SKM-1 (cell line): Measurements from ENCODE around the gene TRAPPC2.
"Not testable (repeated sequence)": the region's sequence is repeated elsewhere in the genome, so short reads cannot be mapped to it uniquely, and the experiment has no call there.

ENCODE experiments used
- DNase-seq: peaks from one replicate; lab custom pipeline; 2025; ENCODE audit not compliant: unreplicated experiment; lab: John Stamatoyannopoulos, UW

TRAPPC2 gene

DNA sequence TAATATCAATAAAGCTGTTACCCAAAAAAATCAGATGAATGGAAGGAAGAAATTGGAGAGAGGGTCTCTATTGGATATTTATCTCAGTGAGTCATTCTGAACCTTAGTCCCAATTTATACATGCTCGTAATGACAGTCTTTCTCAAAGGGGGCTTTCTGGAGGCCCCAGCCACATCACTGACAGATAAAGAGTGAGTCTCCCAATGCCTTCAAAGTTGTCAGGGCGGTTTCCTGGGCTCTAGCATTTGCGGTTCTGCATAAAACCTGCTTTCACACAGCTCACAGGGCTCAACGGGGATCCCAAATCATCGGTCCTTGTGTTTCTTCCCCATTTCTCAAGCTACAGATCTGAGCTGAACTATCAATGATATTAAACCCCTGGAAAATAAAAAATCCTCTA is 64.2 kb downstream of the TRAPPC2 start:
- DNase-seq: no peak

DNA sequence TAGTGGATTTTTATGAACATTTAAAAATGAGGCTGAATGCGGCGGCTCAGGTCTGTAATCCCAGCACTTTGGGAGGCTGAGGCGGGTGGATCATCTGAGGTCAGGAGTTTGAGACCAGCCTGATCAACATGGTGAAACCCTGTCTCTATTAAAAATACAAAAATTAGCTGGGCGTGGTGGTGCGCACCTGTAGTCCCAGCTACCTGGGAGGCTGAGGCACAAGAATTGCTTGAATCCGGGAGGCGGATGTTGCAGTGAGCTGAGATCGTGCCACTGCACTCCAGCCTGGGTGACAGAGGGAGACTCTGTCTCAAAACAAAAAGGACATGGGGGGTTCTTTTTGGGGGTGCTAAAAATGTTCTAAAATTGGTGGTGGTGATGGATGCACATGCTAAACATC is 64.7 kb downstream of the TRAPPC2 start:
- not testable (repeated sequence) for DNase-seq

DNA sequence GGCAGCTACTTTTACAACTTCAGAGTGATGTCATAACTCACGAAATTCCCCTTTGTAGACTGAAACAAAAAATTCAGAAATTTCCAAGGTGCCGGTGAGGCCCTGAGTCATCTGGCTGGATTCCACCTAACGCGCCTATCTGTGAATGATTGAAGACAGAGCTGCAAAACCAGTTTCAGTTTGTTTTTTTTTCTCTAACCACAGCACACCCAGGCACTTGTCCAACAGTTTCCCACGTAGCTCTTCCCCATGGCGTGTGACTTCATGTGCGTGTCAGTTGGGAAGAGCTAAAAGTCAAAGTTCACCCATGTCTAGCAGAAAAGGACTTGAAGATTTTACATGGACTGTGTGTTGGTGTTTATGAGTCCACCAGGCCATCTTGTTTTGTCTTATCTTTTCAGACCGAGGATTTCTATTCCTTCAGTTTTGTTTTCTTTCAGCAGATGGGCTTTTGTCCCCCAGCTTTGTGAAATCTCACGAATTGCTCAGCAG is 65.1 kb downstream of the TRAPPC2 start:
- DNase-seq: no peak

DNA sequence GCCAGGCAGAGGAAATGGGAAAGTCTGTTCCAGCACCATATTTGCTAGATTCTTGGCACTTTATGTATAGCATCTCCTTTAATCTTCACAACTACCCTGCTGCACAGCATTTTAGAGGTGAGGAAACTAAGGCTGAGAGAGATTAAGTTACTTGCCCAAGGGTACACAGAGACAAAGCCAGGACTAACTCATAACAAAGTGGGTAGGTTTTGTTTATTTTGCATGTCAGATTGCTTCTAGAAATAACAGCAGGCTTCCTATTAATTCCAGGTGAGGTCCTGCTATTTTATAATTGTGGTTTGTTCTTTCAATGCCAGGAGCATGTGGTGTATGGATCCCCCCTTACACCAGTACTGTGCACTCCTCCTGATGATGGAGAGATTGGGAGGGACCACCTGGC is 66.5 kb downstream of the TRAPPC2 start:
- no peak for DNase-seq

DNA sequence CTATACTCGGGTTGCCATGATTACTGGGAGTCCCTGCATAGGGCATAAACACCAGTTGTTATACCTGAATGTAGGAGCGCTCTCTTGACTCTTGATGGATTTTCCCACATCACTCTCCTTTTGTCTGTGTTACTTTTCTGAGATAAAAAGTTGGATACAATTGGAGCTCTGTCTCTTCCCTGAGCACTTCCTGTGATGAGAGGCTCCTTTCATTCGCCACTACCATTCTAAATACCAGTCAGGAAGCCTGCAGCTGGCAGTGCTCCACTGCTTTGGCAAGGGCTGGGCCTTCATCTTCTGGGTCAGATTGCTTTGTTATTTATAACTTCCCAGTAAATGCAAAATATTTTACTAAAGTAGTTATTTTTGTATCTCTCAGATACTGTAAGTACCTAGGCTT is 67.6 kb downstream of the TRAPPC2 start:
- DNase-seq: no peak

DNA sequence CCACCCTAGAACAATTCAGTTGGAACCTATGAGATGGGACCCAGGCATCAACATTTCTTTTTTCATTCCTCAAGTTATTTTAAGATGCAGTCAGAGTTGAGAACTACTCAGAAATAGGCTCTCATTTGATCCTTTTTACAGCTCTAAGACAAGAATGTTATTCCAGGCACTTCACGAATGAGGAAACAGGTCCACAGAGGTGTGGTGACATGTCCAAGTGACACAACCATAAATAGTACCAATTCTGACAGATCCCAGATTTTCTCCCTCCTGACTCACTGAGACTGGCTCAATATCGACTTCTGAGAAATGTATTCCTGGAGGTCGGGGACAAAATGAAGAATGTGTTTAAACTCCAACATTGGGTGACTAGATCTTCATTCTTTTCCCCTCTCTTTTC is 70.4 kb downstream of the TRAPPC2 start:
- no peak for DNase-seq

DNA sequence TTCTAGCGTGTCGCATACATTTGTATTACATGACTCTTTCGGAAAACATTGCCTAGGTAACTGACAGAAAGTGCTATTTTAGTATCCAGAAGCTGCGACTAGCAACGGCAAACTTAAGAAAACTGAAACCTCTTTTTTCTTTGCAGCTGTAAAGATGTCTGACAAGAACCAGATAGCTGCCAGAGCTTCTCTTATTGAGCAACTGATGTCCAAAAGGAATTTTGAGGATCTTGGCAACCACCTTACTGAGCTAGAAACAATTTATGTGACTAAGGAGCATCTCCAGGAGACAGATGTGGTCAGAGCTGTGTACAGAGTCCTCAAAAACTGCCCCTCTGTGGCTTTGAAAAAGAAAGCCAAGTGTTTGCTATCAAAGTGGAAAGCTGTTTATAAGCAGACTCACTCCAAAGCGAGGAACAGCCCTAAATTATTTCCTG is 72.0 kb downstream of the TRAPPC2 start:
- DNase-seq: no peak
